NK-92 (cell line): Measurements from ENCODE around the gene PLXDC1.

Experiments used
- DNase-seq: peaks from one replicate; lab custom pipeline; 2025; ENCODE audit not compliant: unreplicated experiment; lab: John Stamatoyannopoulos, UW

The PLXDC1 gene

DNA sequence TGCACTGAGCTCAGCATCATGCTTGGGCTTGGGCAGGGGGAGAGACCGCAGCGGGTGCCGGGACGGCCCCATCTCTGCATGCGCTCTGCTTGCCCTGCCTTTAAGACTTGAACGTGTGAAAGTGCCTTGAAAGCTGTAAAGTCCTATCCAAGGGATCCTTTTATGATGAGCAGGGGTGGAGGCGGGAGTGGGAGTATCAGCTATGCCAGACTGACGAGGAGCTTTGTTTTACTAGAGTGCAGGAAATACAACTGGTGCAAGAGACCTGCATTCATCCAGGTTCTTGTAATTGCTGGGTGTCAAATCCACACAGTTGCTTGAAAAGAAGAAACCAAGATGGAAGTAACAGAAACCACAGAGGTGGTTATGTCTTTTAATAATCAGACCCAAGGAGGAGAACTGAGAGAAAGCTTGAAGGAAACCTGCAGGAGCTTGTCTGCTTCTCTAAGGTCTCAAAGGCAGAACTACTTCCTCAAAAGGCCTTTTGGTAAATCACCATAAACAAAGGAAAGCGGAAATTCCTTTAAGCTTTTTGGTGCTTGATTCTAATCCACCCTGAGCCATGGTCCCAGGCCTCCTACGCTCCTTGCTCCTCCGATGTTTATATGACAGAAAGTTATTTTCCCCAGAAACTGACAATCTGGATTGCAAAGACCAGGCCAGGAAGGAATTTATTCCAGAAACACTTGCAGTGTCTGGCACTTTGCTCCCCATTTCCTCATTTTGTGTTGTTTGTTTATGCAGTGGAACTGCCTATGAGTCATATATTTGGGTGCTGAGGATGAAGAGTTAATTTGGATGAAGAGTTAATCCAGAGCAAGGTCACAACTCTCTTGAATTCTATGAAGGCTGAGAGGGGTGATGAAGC, 132.9 kb downstream of the PLXDC1 start:
- no peak for DNase-seq

DNA sequence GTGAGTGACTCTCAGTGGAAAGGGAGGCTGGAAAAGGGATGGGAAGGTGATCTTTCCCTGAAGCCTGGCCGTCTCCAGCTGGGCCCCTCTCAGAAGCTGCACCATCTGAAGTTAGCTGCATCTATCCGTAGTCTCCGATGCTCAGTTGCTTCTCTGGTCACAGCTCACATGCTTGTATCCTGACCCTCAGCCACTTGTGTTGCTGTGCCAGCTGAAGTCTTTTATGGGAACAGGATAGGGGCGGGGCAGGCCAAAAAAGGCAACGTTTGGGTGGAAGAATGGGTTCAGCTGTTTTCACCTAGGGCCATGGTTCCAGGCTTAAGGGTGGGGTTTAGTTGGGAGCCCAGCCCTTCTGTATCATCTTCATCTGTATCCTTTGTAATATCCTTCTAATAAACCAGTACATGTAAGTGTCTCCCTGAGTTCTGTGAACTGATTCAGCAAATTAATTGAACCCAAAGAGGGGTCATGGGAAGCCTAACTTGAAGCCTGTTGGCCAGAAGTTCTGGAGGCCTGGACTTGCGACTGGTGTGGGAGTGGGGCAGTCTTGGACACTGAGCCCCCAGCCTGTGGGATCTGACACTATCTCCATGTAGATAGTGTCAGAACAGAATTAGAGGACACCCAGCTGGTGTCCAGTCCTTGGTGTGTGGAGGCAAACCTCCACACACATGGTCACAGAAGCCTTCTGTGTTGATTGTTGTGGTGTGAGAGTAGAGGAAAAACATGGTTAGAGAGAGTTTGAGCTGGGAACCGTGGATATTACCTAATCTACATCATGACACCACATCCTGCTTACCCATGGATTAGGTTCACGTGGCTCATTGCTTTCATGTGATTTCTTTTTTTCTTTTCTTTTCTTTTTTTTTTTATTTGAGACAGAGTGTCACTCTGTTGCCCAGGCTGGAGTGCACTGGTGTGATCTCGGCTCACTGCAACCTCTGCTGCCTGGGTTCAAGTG, 135.0 kb downstream of the PLXDC1 start:
- no peak for DNase-seq

DNA sequence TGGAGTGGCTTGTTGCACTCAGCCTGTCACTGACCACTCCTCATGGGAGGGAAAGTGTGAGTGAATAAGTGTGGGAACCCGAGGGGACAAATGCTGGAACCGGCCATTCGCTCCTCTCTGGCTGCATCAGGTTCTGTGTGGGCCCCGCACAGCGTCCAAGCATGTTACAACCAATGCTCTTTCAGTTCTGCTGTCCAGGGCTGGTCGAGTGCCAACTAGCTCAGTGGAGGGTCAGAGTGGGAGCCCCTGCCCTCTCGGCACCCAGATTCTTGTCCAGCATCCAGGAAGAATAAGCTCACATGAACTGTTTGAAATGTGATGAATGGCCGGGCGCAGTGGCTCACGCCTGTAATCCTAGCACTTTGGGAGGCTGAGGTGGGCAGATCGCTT, 135.9 kb downstream of the PLXDC1 start:
- DNase-seq: no peak

DNA sequence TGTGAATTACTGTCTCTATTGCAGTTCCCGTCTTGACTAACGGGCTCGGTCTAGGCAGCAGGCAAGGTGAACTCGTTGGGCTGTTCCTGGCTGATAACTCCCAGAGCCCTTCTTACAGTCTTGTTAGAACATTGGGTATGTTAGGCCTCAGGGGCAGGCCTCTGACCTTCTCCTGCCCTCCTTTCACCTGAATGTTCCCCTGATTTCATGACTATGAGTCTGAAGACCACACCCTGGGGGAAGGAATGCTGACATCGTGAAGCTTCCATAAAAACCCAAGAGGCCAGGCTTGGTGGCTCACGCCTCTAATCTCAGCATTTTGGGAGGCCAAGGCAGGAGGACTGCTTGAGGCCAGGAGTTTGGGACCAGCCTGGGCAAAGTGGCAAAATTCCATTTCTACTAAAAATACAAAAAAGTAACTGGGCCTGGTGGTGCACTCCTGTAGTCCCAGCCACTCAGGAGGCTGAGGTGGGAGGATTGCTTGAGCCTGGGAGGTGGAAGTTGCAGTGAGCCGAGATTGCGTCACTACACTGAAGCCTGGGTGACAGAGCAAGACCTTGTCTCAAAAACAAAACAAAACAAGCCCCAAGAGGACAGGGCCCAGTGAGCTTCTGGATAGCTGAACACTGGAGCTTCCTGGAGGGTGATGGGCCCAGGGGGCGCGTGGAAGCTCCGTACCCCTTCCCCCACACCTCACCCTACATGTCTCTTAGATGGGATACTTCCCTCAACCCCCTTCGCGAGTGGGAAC, 136.5 kb downstream of the PLXDC1 start:
- DNase-seq: no peak

DNA sequence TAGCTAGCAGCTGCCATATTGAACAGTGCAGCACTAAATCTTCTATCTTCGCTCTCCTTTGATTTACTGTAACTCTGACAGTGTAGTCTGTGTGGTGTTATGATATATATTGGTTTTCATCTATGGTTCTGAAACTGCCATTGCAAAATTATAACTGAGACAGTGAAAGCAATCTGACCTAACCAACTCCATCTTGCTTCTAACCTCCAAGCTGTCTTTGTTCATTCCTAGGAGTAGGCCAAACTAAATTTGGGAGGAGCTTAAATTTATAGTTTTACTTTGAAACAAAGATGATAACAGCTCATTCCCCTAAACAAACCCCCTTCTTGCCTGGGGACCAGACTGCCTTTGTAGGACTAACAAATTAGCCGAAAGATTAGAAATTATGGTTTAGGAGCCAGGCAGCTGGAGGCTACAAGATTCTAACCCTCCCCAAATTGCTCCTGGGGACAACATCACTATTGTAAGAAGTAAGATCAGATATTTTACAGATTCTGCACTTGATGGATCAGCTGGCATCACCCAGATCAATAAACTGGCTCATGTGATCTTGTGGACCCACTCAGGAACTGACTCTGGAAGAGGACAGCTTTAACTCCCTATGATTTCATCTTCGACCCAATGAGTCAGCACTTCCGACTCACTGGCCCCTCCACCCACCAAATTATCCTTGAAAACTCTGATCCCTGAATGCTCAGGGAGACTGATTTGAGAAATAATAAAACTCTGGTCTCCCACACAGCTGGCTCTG, 137.2 kb downstream of the PLXDC1 start:
- DNase-seq: no peak
